Gastrocnemius medialis (tissue), 4 donors: ENCODE results near the gene INAVA.

ENCODE experiments used
- POLR2A ChIP-seq, 2 donors: fragments of 450-650 bp; IDR thresholded peaks; one replicate each; pipeline ENCODE4 v1.6.1; 2017; ENCODE audit warnings: antibody characterized with exemption in 2 of 2, mild to moderate bottlenecking in 2 of 2, moderate library complexity in 2 of 2
- TF ChIP-seq, protein P1 (sequence below), 5 experiments: fragments of 450-650 bp in 3 of 5; fragments of 200-600 bp in 2 of 5; sonication (generic) in 2 of 5; IDR thresholded peaks in 4 of 5; conservative IDR thresholded peaks in 1 of 5; 1 replicate in 4 of 5; 2 replicates in 1 of 5; pipeline ENCODE4 v1.5.1; 2016 to 2019; ENCODE audit warnings: antibody characterized with exemption in 5 of 5, mild to moderate bottlenecking in 3 of 5, moderate library complexity in 3 of 5

DNA sequence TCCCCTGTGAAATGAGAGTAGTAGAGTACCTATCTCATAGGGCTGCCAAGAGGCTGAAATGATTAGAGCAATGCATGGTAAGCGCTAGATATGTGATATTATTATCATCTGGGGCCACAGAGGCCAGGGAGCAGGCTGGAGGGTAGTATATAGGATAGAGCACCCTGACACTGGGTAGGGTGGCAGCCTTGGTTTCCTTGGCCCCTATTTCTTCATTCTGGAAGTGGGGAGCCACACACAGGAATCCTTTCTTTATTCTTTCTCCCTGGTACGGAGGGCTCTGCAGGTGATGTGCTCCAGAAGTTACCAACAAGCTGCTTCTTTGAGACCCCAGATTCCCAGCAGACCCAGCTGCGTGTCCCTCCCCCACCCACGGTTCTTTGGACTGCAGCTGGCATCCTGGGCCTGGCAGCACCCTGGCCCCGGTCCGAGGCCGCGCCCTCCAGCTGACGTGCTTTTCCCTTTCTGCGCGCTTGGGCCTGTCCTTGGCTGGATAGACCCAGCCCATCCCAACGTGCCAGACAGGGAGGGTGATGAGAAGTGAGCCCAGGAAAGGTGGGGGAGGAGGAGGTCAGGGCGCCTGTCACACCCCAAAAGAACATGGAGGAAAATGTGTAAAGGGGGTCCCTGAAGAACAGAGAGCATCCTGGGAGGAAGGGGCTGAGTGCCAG lies 18.2 kb downstream of the INAVA start:
- no peak for TF ChIP-seq POLR2A (IDR thresholded peaks at IDR 0.05)
- TF ChIP-seq, protein P1, sequence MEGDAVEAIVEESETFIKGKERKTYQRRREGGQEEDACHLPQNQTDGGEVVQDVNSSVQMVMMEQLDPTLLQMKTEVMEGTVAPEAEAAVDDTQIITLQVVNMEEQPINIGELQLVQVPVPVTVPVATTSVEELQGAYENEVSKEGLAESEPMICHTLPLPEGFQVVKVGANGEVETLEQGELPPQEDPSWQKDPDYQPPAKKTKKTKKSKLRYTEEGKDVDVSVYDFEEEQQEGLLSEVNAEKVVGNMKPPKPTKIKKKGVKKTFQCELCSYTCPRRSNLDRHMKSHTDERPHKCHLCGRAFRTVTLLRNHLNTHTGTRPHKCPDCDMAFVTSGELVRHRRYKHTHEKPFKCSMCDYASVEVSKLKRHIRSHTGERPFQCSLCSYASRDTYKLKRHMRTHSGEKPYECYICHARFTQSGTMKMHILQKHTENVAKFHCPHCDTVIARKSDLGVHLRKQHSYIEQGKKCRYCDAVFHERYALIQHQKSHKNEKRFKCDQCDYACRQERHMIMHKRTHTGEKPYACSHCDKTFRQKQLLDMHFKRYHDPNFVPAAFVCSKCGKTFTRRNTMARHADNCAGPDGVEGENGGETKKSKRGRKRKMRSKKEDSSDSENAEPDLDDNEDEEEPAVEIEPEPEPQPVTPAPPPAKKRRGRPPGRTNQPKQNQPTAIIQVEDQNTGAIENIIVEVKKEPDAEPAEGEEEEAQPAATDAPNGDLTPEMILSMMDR (IDR thresholded peaks at IDR 0.05 in 4 of 5, conservative IDR thresholded peaks at IDR 0.05 in 1 of 5): no peak
